Stimulated activated CD4-positive, alpha-beta T cell treated with anti-CD3 and anti-CD28 coated beads, Interleukin-15, amount 100 ng/mL, for 1 hour (primary cell): ENCODE results near the gene STEAP3.

ENCODE experiments used
- DNase-seq, 2 donors: peaks; one replicate each; pipeline ENCODE4 v3.0.0-alpha.2; 2020; ENCODE audit warnings: low read depth in 1 of 2, low spot score in 1 of 2

STEAP3 gene

DNA sequence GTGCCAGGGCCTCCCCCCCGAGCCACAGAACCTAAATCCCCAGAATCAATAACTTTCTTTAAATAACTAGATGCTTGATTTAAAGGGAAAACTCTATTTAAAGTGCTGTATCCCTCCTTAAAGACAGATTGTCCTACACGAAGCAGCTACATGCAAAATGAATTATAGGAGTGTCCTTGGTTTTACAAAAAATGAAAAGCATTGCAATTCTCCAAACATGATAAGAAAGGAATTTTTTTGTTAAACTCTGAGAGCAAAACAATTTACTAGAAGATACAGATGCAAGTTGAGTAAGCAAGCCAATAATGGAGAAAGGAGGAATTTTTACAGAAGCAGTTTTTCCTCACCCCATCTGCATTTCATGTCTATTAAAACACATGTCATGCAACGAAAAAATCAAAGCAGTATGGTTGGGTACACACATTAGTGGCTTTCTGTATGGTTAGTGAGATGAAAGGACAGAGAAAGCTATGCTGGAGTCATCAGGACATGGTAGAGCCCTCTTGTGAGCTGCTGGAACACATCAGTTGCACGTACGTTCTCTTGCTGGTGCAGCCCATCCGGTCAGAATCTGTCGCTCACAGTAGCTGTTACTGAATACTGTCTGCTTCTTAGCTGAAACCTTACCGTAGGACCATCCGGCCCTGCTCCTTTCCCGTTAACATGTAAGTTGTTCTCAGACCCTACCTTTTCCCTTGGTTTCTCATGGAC, 25.9 kb upstream of the STEAP3 start:
- no peak for DNase-seq

DNA sequence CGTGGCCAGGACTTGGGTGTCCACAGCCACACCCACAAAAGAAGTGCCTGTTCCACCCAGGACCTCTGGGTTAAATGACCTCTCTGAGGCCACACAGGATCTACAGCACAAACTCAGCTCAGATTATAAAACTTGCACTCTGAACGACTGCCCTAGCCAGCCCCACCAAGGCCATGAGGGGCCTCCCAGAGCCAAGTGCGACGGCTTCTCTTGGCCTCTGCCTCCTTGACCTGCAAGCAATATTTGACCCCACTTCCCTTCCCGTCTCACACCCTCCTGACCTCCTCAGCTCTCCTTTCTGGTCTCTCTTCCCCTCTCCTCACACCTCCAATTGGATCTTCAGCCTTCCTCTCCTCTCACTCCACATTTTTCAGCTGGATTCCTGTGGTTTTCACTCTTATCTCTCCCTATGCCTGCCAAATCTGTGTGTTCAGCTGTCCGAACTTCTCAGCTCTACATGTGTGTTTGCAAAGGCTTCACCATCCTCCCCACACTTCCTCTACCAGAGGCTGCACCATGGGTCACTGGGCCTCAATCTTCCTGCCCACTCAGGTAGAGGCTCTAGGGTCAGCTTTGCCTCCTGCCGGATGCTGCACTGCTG, 25.3 kb upstream of the STEAP3 start:
- DNase-seq = no peak

DNA sequence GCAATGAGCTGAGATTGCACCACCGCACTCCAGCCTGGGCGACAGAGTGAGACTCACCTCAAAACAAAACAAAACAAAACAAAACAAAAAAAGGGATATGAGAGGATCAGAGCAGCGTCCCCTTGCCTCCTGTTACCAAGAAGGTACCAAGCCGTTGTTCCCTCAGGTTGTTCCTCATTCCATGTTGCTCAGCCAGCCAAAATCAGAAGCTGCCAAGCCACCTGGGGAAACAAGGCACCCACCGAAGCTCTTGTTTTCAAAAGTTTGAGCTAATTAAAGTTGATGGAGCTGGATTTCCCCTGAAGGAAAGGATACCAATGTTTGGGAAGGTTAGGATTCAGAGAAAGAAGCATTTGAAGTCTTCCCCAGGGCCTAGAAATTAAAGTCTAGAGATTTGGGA, 21.8 kb upstream of the STEAP3 start:
- no peak for DNase-seq

DNA sequence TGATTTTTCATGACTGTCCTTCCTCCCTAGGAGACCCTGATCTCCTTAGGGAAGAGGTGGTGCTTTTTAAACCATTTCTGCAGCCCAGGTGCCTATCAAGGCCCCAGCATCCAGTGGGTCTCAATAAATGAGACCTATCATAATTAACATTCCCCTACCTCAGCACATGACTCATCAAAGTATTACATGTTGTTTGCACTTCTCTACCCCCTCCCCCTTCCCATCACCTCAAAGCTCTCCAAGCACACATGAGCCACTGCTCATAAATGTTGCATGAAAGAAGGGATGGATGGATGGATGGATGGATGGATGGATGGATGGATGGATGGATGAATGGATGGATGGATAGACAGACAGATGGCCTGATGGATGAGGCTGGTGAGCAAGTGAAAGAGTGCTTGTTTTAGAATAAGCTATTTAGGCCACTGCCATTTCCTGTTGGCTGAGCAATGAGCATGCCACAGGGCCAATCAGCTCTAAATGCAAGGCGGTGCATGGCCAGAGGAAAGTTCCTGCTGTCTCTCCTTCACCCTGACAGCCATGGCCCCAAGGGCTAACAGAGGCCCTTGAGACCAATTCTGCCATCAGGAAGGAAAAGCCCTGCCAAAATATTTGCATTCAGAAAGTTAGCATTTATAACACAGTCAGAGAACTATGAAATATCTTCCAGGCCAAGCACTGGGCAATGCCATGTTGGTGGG, 20.9 kb upstream of the STEAP3 start:
- no peak for DNase-seq

DNA sequence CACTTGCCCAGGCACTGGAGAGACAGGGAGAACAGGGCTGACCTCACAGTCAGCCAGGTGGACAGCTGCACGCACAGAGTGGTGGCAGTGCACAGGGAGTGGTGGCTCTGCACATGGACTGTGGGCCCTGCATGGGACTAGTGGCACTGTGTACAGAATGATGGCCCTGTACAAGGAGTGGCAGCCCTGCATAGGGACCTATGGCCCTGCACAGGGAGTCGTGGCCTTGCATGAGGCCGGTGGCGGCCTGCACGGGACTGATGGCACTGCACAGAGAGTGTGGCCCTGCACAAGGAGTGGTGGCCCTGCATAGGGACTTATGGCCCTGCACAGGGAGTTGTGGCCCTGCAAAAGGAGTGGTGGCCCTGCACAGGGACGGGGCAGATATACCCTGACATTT, 19.1 kb upstream of the STEAP3 start:
- no peak for DNase-seq

DNA sequence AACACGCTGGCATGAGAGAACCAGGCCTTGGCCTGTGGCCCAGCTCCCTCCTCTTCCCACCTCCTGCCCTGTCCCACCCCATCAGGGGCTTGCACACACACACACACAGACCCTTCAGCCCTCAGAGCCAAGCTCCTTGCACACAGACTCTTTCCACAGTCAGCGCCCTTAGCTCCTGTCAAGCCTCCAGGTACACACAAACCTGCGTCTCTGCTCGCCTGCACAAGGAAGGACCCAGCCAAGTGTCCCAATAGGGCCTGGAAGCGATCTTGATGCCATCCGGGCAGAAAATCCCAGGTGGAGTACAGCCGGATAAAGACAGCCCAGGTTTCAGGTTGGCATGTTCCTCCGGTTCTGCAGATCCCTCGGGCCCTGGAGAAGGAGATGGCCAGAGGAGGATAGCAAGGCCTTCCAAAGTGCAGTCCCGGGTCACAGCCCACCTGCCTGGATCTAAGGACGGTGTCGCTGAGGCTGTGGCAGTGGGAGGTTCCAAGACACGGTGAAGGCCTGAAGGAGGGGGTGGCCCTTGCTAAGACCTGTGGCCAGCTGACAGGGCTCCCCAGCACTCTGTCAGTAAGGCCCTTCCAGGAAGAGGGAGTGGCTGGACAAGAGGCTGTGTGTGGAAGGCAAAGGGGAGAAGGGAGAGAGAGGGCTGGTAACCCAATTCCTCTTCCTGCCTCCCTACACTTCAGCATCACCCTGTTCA, 18.5 kb upstream of the STEAP3 start:
- no peak for DNase-seq

DNA sequence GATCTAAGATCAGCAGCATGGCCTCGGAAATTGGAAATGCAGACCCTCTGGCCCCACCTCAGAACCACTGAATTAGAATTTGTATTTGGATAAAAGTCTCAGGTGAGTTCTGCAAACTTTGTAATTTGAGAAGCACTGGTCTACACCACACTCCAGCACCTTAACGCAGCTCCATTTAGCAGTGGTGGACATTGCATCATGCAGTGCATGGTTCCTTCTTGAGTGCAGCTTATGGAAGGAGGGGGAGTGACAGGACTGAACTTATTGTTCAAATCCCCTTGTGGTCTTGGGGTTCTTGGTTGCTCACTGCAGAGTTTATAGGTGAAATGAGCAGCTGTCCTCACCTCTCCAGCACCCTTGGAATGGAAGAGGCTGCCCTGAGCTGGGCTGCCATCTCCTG, 17.4 kb upstream of the STEAP3 start:
- no peak for DNase-seq

DNA sequence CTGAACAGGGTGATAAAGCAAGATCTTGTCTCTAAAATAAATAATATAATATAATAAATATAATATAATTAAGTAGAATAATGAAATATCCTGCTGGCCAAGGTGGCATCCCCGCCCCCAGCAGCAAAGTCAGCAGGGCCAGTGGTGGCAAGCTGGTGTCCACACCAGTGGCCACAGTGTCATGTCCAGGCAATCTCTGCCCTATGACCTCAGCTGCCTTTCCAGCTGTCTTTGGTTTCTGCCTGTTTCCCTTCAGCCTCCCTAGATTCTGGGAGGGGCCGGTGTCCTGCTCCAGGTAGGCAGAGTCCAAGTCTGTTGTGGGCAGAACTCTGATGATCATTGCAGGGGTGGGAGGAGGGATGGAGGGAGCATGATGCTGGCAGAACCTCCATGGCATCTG, 16.2 kb upstream of the STEAP3 start:
- DNase-seq = no peak

DNA sequence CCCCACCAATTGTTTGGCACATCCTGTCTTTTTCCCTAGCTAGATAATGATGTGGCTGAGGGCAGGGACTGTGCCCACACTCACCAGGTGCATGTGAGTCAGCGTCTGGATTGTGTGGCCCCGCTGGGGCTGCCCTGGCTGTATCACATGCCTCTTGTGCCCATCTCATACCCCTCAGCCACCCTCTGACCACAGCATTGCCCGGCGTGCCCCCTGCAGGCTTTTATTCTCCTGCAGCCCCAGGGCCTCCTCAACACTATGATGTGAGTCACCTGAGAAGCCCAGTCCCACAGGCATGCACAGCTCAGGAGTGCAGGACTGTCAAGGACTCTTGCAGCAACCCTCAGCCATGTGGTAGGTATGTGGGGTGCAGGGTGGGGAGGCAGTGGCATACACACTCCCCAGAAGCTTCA, 14.8 kb upstream of the STEAP3 start:
- no peak for DNase-seq

DNA sequence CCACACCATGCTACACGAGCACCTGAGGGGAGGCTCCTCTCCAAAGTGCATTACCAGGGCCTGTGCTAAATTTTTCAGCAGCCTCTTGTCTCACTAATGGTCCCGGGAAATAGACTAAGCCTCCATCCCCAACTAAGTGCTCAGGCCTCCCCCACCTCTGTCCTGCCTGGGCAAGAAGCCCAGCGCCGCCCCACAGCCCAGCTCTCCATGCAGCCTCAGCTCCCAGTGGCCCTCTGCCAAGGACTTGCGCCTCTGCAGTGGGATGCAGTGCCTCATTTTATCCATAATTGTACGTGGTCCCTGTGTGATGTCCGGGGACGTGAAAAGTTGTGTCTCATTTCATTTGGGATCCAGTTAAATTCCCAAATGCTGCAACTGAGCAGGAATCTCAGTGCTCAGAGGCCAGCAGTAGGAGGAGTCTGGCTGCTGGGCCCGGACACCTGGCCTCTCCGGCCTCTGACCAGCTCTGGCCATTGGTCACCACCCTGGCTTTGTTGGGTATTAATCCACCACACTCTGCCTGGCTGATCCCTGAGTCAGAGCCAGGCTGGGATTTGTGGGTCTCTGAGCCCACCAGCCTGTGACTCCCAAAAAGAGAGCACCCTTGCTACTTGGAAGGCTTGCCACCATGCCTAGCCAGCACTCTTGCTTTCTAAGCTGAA, 11.4 kb upstream of the STEAP3 start:
- DNase-seq = no peak

DNA sequence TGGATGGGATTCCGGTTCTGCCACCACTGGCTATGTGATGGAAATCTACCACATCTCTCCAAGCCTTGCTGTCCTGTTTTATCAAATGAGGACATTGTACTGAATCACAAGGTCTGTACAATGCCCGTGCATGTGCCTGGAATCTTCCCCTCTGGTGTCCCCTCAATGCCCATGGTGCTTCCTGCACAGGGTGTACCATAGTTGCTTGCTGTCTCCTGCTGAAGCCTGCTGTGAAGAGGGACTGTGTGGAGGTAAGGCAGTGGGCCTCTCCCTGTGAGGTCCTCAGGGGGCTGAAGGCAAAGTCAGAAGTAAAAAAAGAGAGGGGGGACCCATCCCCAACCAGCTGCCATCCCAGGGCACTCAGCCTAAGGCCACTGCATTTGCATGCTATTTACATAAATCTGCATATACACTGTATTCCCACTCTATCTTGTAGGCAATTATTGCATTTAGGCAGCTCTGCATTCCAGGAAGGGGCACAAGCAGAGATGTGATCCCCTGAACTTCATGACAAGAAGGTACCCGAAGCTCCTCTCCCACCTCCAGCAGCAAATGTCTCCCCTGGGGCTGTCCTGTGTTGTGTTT, 9.1 kb upstream of the STEAP3 start:
- DNase-seq = no peak

DNA sequence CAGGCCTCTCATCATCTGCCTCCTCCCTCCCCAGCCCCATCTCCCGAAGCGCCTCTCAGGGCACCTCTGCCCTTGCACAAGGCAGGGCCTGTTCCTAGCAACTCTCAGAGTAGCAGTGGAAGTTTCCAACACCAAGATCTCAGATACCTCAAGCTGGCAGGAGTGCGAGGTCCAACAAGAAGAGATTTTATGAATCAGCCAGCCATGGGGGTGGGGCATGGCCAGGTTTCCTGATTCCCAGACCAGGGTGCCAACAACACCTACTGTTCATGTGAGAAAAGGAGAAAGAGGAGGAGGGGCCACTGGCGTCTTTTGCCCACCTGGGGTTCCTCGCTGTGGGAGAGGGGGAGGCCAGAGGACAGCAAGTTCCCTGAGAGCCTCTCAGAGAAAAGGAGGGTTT, 6.6 kb upstream of the STEAP3 start:
- DNase-seq = no peak

DNA sequence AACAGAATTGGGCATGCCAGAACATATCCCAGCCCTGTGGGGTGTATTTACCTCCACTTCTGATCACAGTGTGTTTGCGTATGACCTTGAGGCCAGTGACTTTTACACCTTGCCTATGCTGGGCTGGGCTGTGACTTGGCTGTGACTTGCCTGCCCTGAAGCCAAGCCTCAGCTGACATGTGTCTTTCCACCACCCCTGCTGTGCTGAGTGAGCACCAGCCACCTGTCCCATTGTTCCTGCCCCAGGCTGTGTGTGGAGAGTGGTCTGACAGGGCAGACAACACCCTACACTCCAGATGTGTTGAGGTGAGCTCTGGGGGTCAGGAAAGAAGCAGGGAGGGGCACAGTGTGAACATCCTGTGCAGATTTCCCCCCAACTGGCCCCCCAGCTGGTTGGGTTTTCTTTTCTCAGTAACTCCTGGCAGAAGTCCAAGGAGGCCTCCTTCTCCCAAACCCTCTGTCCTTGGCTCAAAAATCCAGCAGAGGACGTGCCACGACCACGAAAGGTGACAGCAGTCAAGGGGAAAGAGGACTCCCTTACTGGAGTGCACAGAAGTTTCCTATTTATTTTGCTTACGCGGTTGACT, 5.1 kb upstream of the STEAP3 start:
- no peak for DNase-seq

DNA sequence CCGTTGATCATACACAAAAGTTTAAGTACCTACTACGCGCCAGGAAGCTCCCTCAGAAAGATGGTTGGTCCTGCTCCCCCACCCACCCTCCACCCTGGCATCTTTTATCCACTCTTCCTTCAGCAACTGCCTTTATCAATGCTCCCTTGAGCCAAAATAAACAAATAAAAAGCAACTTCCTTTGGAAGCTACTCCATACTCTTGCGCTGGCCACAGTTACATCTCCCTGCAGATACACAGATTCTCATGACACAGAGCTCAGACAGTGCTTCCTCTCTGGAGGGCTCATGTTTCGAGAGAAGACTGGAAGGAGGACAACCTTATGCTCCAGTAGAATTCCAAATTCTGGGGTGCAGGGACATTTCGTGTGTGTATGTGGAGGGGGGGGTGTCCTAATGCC, 3.8 kb upstream of the STEAP3 start:
- DNase-seq = no peak

DNA sequence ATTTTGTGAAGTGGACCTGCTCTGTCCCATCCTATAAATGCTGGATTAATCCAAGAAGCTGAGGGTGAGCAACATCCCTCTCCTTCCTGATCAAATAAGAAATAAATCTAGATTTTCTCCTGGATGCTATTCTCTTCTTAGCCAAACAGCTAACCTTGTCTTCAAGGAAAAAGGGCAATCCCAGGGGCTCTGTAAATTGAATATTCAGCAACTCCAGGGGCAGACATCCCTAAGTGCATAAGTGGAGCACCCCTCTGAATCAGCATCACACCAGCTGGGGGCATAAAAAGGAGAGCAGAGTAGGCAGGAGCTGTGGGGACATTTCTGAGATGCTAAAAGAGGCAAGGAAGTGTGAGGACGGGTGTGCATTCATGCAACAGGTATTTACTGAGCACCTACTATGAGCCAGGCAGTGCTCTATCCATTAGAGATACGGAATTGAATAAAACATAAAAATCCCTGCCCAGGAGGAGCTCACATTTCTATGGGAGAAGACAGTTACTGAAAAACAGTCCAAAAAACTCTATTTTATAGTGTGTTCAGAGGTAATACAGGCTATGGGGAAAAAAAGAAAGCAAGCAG, 2.8 kb upstream of the STEAP3 start:
- DNase-seq = no peak

DNA sequence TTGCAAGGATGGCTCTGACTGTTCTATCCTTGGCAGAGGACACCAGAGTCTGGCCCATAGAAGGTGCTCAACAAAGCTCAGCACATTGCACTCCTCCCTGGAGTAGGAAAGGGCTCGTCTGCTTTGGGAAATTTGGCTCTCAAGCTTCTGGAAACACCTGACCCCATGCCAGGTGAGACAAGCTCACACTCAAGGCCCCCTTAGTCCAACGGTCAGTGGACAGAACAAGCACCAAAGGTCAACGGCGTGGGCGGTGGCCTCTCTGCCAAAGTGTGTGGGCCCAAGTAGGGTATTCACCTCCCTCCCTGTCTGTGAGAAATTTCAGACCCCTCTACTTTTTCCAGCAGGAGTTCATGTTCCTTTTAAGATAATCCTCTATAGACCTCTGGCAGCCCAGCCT, 2.0 kb upstream of the STEAP3 start:
- no peak for DNase-seq

DNA sequence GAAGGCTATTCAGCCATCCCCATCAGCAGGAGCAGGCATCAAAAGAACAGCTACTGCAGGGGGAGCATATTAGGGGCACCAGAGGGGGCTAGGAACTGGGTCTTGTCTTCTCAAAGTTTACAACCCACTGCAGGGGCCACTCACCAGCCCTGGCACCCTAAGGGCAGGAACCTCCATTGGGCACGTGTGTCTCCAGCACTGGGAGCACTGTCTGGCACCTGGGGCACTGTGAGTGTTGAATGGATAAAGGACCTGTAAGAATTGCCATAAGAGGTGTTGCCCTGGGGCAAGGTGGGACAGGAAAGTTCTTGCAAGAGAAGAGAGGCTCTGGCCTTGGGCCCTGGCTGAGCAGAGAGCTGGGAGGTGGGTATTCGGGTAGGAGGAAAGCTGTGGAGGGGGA, 1.4 kb upstream of the STEAP3 start:
- DNase-seq = no peak

DNA sequence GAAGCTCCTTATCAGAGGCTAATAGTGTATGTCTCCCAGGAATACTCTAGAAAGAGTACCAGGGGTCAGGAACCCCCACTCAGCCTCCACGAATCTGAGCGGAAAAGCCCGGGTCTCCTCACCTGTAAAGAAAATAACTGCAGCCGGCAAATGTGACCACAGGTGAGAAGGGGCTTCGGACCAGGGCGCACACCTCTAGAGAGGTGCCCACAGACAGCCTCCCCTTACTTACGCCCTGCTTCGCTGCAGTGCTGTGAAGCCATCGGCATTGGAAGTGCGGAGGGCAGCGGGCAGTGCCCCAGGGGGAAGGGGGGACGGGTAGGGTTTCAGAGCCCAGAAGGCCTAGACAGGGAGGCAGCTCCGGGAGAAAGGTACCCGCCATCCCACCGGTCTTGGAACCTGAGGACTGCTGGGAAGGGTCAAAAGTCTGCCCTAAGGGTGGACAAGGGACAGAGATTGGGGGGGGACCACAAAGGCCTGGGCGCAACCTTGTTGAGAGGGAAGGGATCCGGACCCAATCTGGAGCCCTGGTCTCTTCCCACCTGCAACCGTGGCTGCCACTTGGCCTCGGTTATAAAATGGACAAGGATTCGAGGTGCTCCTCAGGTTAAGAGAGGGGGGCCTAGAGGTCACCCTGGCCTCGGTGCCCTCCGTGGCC, 642 bp upstream of the STEAP3 start:
- no peak for DNase-seq

DNA sequence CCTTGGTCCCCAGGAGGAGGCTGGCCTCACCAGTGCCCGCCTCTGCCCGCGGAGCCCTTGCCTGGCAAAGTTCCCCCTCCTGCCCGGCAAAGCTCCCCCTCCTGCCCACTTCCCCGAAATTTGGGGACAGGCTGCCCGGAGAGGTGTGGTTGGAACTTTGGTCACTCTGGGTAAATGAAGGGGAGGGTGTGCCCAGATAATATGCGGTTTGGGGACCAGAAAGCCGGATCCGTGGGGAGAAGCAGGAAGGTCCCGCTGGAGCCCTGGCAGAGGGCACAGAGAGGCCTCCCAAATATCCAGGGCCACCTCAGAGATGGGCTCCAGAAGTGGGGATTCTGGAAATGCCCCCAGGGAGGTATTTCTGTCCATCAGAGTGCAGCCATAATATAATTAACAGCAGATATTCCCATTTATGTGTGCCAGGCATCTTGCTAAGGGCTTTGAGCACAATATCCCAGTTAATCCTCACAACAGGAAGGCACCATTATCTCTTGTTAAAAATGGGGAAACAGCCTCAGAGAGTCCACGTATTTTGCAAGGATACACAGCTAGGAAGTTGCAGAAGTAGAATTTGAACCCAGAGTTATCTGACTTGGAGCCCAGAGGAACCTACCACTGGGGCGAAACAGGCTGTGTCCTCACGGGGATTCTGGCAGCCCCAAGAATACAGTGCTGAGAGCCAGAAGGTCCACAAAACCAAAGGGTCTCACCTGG, 914 bp downstream of the STEAP3 start:
- DNase-seq = no peak
